IPS-18c (cell line): ENCODE data around the gene CPB1.

Experiments used
- H3K4me3 ChIP-seq: 2 replicates; pipeline ENCODE4 v1.7.0; 2013; ENCODE audit warnings: low read depth, mild to moderate bottlenecking, low read length, moderate library complexity; ENCODE audit not compliant: insufficient read depth
- H3K9me3 ChIP-seq: one replicate; pipeline ENCODE4 v1.6.1; 2013; ENCODE audit warnings: mild to moderate bottlenecking, low read length, moderate library complexity; ENCODE audit not compliant: control insufficient read depth, insufficient read depth

Gene CPB1

DNA sequence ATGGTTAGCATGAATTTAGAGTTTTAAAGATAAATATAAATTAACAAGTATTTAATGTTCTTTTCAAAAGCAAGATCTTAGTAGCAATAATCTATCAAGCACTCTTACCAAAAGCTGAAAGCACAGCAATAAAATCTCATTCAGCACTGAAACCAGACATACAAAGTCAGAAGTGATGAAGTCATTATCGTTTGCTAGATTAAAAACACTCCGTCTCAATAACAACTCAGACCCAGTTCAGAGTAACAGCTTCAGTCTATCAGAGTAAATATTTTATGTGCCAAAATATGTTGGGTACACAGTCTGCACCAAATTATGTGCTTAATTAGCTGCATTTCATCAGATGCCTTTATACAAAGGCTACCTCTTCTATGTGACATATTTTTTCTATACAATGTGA, 79.1 kb downstream of the CPB1 start:
- no peaks in the 10 kb centered on the region for H3K9me3 ChIP-seq
- no peak overlapping the region for H3K4me3 ChIP-seq
